ENCODE data around the gene MKI67. TPM values are rescaled to one million over a fixed set of nuclear protein-coding genes. Genes with fewer than 3 reads are reported as not detected.

Gene MKI67
- total and polyA plus RNA-seq, 4 experiments from 2014 or later = 0.11 to 0.93 (median 0.17) TPM; not detected in 1

- Histone ChIP-seq H3K27me3 (ENCODE audit: insufficient read depth, low read length) (no peaks in the 10 kb centered on the region), H3K4me3 (ENCODE audit: low read length in 2 of 2) (no peak overlapping the region), H3K27ac (ENCODE audit: low read depth, low read length) (no peak overlapping the region), H3K4me1 (ENCODE audit: insufficient read depth, low read length) (peaks cover 45% of the 10 kb centered on the region), H3K36me3 (ENCODE audit: insufficient read depth, low read length) (peaks cover 60% of the 10 kb centered on the region), H3K9me3 (ENCODE audit: control insufficient read depth in 1 of 2, low read length in 2 of 2) (no peaks in the 10 kb centered on the region)
- Mint-ChIP-seq H3K36me3 (peaks cover 47 to 70% of the 10 kb centered on the region in 2 donors), H3K27me3 (no peaks in the 10 kb centered on the region), H3K27ac (peak overlapping the region in 2 of 7 donors; percentile 39 to 45), H3K9me3 (no peaks in the 10 kb centered on the region), H3K4me3 (peak overlapping the region in 1 of 8 donors; percentile 61), H3K4me1 (peaks cover 48 to 60% (median 54%) of the 10 kb centered on the region in 4 donors)
- ChIA-PET POLR2A (ENCODE audit: partially characterized antibody) (interaction anchor here (7.0 kb wide), 1 partner anchor 20 kb away, joined by 169 read pairs; no protein-coding TSS in a partner anchor), CTCF (ENCODE audit: partially characterized antibody) (interaction anchor here (3.0 to 19.7 kb wide), 3 partner anchors 16 to 34 kb away, joined by 22 to 509 read pairs (median 93); no protein-coding TSS in a partner anchor)
- no peak for DNase-seq
- intact Hi-C loops (cut with micrococcal nuclease) = no loop called here
Measured at GRCh38 chr10:128067691-128068397, 58.4 kb downstream of the MKI67 start.

- H3K4me1 ChIP-seq (ENCODE audit: insufficient read depth, low read length) = peaks cover 54% of the 10 kb centered on the region
- peaks cover 57 to 69% (median 61%) of the 10 kb centered on the region in 4 donors for H3K4me1 Mint-ChIP-seq
- no peaks in the 10 kb centered on the region for H3K9me3 ChIP-seq (ENCODE audit: control insufficient read depth in 1 of 2, low read length in 2 of 2)
- no peak overlapping the region for H3K4me3 ChIP-seq (ENCODE audit: low read length in 2 of 2)
- intact Hi-C loops (cut with micrococcal nuclease) = no loop called here
- no peaks in the 10 kb centered on the region for H3K9me3 Mint-ChIP-seq
- H3K27me3 Mint-ChIP-seq = no peaks in the 10 kb centered on the region
- DNase-seq = no peak
- peak overlapping the region in 5 of 8 donors; percentile 1 to 61 (median 24) for H3K4me3 Mint-ChIP-seq
- ChIA-PET CTCF (ENCODE audit: partially characterized antibody) (interaction anchor here (19.7 kb wide), 1 partner anchor 33 kb away, joined by 509 read pairs; no protein-coding TSS in a partner anchor), POLR2A (ENCODE audit: partially characterized antibody) (interaction anchor here (7.0 kb wide), 1 partner anchor 20 kb away, joined by 169 read pairs; no protein-coding TSS in a partner anchor)
- H3K27ac ChIP-seq (ENCODE audit: low read depth, low read length) = no peak overlapping the region
- H3K27ac Mint-ChIP-seq = peak overlapping the region in 6 of 7 donors; percentile 20 to 85 (median 44)
- H3K36me3 Mint-ChIP-seq = peaks cover 44 to 68% of the 10 kb centered on the region in 2 donors
- no peaks in the 10 kb centered on the region for H3K27me3 ChIP-seq (ENCODE audit: insufficient read depth, low read length)
- peaks cover 51% of the 10 kb centered on the region for H3K36me3 ChIP-seq (ENCODE audit: insufficient read depth, low read length)
Measured at GRCh38 chr10:128066870-128067382, 59.3 kb downstream of the MKI67 start.

GRCh38 chr10:128065881-128066534 lies 60.2 kb downstream of the MKI67 start:
- no peaks in the 10 kb centered on the region for H3K9me3 ChIP-seq (ENCODE audit: control insufficient read depth in 1 of 2, low read length in 2 of 2)
- peaks cover 42% of the 10 kb centered on the region for H3K36me3 ChIP-seq (ENCODE audit: insufficient read depth, low read length)
- ChIA-PET POLR2A (ENCODE audit: partially characterized antibody) (interaction anchor here (1.3 to 7.0 kb wide), 2 partner anchors 19 to 37 kb away, joined by 3 to 169 read pairs; no protein-coding TSS in a partner anchor), CTCF (ENCODE audit: partially characterized antibody) (interaction anchor here (2.0 to 19.7 kb wide), 2 partner anchors 13 to 32 kb away, joined by 7 to 509 read pairs; no protein-coding TSS in a partner anchor)
- H3K9me3 Mint-ChIP-seq = no peaks in the 10 kb centered on the region
- intact Hi-C loops (cut with micrococcal nuclease) = no loop called here
- peaks cover 56% of the 10 kb centered on the region for H3K4me1 ChIP-seq (ENCODE audit: insufficient read depth, low read length)
- no peaks in the 10 kb centered on the region for H3K27me3 ChIP-seq (ENCODE audit: insufficient read depth, low read length)
- H3K4me1 Mint-ChIP-seq = peaks cover 57 to 74% (median 66%) of the 10 kb centered on the region in 4 donors
- H3K4me3 ChIP-seq (ENCODE audit: low read length in 2 of 2) = no peak overlapping the region
- H3K27ac Mint-ChIP-seq = peak overlapping the region in 5 of 7 donors; percentile 36 to 93 (median 83)
- no peaks in the 10 kb centered on the region for H3K27me3 Mint-ChIP-seq
- DNase-seq = no peak
- H3K4me3 Mint-ChIP-seq = peak overlapping the region in 7 of 8 donors; percentile 5 to 92 (median 76)
- peak overlapping the region; percentile 67 for H3K27ac ChIP-seq (ENCODE audit: low read depth, low read length)
- peaks cover 40 to 62% of the 10 kb centered on the region in 2 donors for H3K36me3 Mint-ChIP-seq

GRCh38 chr10:128064970-128065580 lies 61.1 kb downstream of the MKI67 start:
- intact Hi-C loops (cut with micrococcal nuclease) = no loop called here
- POLR2A ChIA-PET (ENCODE audit: partially characterized antibody) = interaction anchor here (0.7 to 7.0 kb wide), 8 partner anchors 18 to 158 kb away, joined by 3 to 169 read pairs (median 4); partner anchors contain the start of gene PTPRE
- no peak for DNase-seq
- CTCF ChIA-PET (ENCODE audit: partially characterized antibody) = interaction anchor here (0.7 to 19.7 kb wide), 4 partner anchors 12 to 147 kb away, joined by 3 to 509 read pairs (median 10); no protein-coding TSS in a partner anchor
- Histone ChIP-seq H3K4me1 (ENCODE audit: insufficient read depth, low read length) (peaks cover 56% of the 10 kb centered on the region), H3K4me3 (ENCODE audit: low read length in 2 of 2) (peak overlapping the region in 1 of 2 donors; percentile 54), H3K27ac (ENCODE audit: low read depth, low read length) (peak overlapping the region; percentile 67), H3K27me3 (ENCODE audit: insufficient read depth, low read length) (no peaks in the 10 kb centered on the region), H3K9me3 (ENCODE audit: control insufficient read depth in 1 of 2, low read length in 2 of 2) (no peaks in the 10 kb centered on the region), H3K36me3 (ENCODE audit: insufficient read depth, low read length) (peaks cover 33% of the 10 kb centered on the region)
- H3K4me3 Mint-ChIP-seq = peak overlapping the region; percentile 71 to 92 (median 80)
- peak overlapping the region; percentile 83 to 95 (median 90) for H3K27ac Mint-ChIP-seq
- H3K4me1 Mint-ChIP-seq = peaks cover 60 to 82% (median 71%) of the 10 kb centered on the region in 4 donors
- H3K36me3 Mint-ChIP-seq = peaks cover 43 to 64% of the 10 kb centered on the region in 2 donors
- H3K9me3 Mint-ChIP-seq = no peaks in the 10 kb centered on the region
- H3K27me3 Mint-ChIP-seq = no peaks in the 10 kb centered on the region

GRCh38 chr10:128064108-128064969 lies 61.9 kb downstream of the MKI67 start:
- intact Hi-C loops (cut with micrococcal nuclease) = no loop called here
- no peaks in the 10 kb centered on the region for H3K9me3 Mint-ChIP-seq

GRCh38 chr10:128063736-128064107 lies 62.5 kb downstream of the MKI67 start:
- peak overlapping the region; percentile 71 to 92 (median 83) for H3K4me3 Mint-ChIP-seq
- peaks cover 57 to 86% (median 71%) of the 10 kb centered on the region in 4 donors for H3K4me1 Mint-ChIP-seq
- CTCF ChIA-PET (ENCODE audit: partially characterized antibody) = interaction anchor here (1.0 to 19.7 kb wide), 10 partner anchors 8 to 158 kb away, joined by 3 to 509 read pairs (median 7); partner anchors contain the start of gene PTPRE
- intact Hi-C loops (cut with micrococcal nuclease) = loop anchor here (1.0 kb wide), 1 partner anchor 16 kb away; no protein-coding TSS in a partner anchor
- no peaks in the 10 kb centered on the region for H3K27me3 ChIP-seq (ENCODE audit: insufficient read depth, low read length)
- H3K4me3 ChIP-seq (ENCODE audit: low read length in 2 of 2) = peak overlapping the region in 1 of 2 donors; percentile 54
- H3K27ac Mint-ChIP-seq = peak overlapping the region; percentile 83 to 95 (median 92)
- H3K9me3 Mint-ChIP-seq = no peaks in the 10 kb centered on the region
- H3K36me3 ChIP-seq (ENCODE audit: insufficient read depth, low read length) = peaks cover 25% of the 10 kb centered on the region
- no peaks in the 10 kb centered on the region for H3K9me3 ChIP-seq (ENCODE audit: control insufficient read depth in 1 of 2, low read length in 2 of 2)
- peaks cover 39 to 66% of the 10 kb centered on the region in 2 donors for H3K36me3 Mint-ChIP-seq
- no peaks in the 10 kb centered on the region for H3K27me3 Mint-ChIP-seq
- peaks cover 53% of the 10 kb centered on the region for H3K4me1 ChIP-seq (ENCODE audit: insufficient read depth, low read length)
- DNase-seq = no peak
- POLR2A ChIA-PET (ENCODE audit: partially characterized antibody) = interaction anchor here (1.2 to 7.0 kb wide), 7 partner anchors 12 to 117 kb away, joined by 3 to 169 read pairs (median 9); no protein-coding TSS in a partner anchor
- peak overlapping the region; percentile 67 for H3K27ac ChIP-seq (ENCODE audit: low read depth, low read length)

More at GRCh38 chr10:128064108-128064969, 61.9 kb downstream of the MKI67 start:
- peak; percentile 71 to 89 (median 75) for DNase-seq
- peak overlapping the region in 1 of 2 donors; percentile 54 for H3K4me3 ChIP-seq (ENCODE audit: low read length in 2 of 2)
- Mint-ChIP-seq H3K4me3 (peak overlapping the region; percentile 71 to 92 (median 80)), H3K27me3 (no peaks in the 10 kb centered on the region), H3K4me1 (peaks cover 60 to 87% (median 72%) of the 10 kb centered on the region in 4 donors), H3K36me3 (peaks cover 42 to 64% of the 10 kb centered on the region in 2 donors), H3K27ac (peak overlapping the region; percentile 83 to 95 (median 90))
- no peaks in the 10 kb centered on the region for H3K27me3 ChIP-seq (ENCODE audit: insufficient read depth, low read length)
- CTCF ChIA-PET (ENCODE audit: partially characterized antibody) = interaction anchor here (1.0 to 19.7 kb wide), 8 partner anchors 7 to 147 kb away, joined by 3 to 509 read pairs (median 7); no protein-coding TSS in a partner anchor
- no peaks in the 10 kb centered on the region for H3K9me3 ChIP-seq (ENCODE audit: control insufficient read depth in 1 of 2, low read length in 2 of 2)
- peak overlapping the region; percentile 67 for H3K27ac ChIP-seq (ENCODE audit: low read depth, low read length)
- peaks cover 27% of the 10 kb centered on the region for H3K36me3 ChIP-seq (ENCODE audit: insufficient read depth, low read length)
- peaks cover 56% of the 10 kb centered on the region for H3K4me1 ChIP-seq (ENCODE audit: insufficient read depth, low read length)
- POLR2A ChIA-PET (ENCODE audit: partially characterized antibody) = interaction anchor here (0.7 to 7.0 kb wide), 11 partner anchors 17 to 157 kb away, joined by 3 to 169 read pairs (median 4); partner anchors contain the start of gene PTPRE

All from CD4-positive, alpha-beta memory T cell (primary cell).